Measurements from ENCODE around the gene SMARCA4. TPM values are rescaled to one million over a fixed set of nuclear protein-coding genes. Genes with fewer than 3 reads are reported as not detected.

SMARCA4 gene
- total RNA-seq, 1 experiment from 2014 or later, result 36.2 TPM

GRCh38 chr19:11059511-11060358 lies 98.9 kb downstream of the SMARCA4 start:
- TF ChIP-seq TCF7L2 (IDR thresholded peaks at IDR 0.05; ENCODE audit: low read depth, low read length) (no peak), POLR2AphosphoS5 (IDR thresholded peaks at IDR 0.05; ENCODE audit: low read depth, low read length) (no peak), SIN3A (IDR thresholded peaks at IDR 0.05; ENCODE audit: borderline replicate concordance, insufficient read depth, low read depth, low read length) (no peak)
- TF ChIP-seq, protein P1, sequence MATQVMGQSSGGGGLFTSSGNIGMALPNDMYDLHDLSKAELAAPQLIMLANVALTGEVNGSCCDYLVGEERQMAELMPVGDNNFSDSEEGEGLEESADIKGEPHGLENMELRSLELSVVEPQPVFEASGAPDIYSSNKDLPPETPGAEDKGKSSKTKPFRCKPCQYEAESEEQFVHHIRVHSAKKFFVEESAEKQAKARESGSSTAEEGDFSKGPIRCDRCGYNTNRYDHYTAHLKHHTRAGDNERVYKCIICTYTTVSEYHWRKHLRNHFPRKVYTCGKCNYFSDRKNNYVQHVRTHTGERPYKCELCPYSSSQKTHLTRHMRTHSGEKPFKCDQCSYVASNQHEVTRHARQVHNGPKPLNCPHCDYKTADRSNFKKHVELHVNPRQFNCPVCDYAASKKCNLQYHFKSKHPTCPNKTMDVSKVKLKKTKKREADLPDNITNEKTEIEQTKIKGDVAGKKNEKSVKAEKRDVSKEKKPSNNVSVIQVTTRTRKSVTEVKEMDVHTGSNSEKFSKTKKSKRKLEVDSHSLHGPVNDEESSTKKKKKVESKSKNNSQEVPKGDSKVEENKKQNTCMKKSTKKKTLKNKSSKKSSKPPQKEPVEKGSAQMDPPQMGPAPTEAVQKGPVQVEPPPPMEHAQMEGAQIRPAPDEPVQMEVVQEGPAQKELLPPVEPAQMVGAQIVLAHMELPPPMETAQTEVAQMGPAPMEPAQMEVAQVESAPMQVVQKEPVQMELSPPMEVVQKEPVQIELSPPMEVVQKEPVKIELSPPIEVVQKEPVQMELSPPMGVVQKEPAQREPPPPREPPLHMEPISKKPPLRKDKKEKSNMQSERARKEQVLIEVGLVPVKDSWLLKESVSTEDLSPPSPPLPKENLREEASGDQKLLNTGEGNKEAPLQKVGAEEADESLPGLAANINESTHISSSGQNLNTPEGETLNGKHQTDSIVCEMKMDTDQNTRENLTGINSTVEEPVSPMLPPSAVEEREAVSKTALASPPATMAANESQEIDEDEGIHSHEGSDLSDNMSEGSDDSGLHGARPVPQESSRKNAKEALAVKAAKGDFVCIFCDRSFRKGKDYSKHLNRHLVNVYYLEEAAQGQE (IDR thresholded peaks at IDR 0.05; ENCODE audit: insufficient read depth in 1 of 2, low read depth in 2 of 2, low read length in 1 of 2), result no peak
- TF ChIP-seq, protein P2, sequence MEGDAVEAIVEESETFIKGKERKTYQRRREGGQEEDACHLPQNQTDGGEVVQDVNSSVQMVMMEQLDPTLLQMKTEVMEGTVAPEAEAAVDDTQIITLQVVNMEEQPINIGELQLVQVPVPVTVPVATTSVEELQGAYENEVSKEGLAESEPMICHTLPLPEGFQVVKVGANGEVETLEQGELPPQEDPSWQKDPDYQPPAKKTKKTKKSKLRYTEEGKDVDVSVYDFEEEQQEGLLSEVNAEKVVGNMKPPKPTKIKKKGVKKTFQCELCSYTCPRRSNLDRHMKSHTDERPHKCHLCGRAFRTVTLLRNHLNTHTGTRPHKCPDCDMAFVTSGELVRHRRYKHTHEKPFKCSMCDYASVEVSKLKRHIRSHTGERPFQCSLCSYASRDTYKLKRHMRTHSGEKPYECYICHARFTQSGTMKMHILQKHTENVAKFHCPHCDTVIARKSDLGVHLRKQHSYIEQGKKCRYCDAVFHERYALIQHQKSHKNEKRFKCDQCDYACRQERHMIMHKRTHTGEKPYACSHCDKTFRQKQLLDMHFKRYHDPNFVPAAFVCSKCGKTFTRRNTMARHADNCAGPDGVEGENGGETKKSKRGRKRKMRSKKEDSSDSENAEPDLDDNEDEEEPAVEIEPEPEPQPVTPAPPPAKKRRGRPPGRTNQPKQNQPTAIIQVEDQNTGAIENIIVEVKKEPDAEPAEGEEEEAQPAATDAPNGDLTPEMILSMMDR (IDR thresholded peaks at IDR 0.05), result no peak
- Histone ChIP-seq H3K4me3 (ENCODE audit: low read depth in 2 of 2, low read length in 2 of 2) (no peak overlapping the region), H3K27ac (ENCODE audit: low read length) (no peak overlapping the region), H3K36me3 (ENCODE audit: control insufficient read depth, insufficient read depth, low read length) (no peaks in the 10 kb centered on the region), H3K27me3 (ENCODE audit: control insufficient read depth, insufficient read depth, low read length) (no peaks in the 10 kb centered on the region), H3K9me3 (ENCODE audit: control insufficient read depth, insufficient read depth, low read depth, low read length) (no peaks in the 10 kb centered on the region), H3K4me1 (ENCODE audit: control insufficient read depth, insufficient read depth, low read length) (no peaks in the 10 kb centered on the region)
- ChIA-PET CTCF (no interaction called here), POLR2A (no interaction called here)
- no TSS peak for BruUV-seq (replicated peaks)
- in situ Hi-C loops (cut with HindIII; ENCODE audit: low pct_unique_long_range_greater_than_20kb, low sequenced_read_pairs) (no loop called here), intact Hi-C loops (cut with micrococcal nuclease; ENCODE audit: unreplicated experiment) (no loop called here)
- ATAC-seq (no peak), DNase-seq (ENCODE audit: low read depth, low spot score) (no peak)

- Histone ChIP-seq H3K9me3 (ENCODE audit: control insufficient read depth, insufficient read depth, low read depth, low read length) (no peaks in the 10 kb centered on the region), H3K4me3 (ENCODE audit: low read depth in 2 of 2, low read length in 2 of 2) (no peak overlapping the region), H3K4me1 (ENCODE audit: control insufficient read depth, insufficient read depth, low read length) (no peaks in the 10 kb centered on the region), H3K27ac (ENCODE audit: low read length) (no peak overlapping the region), H3K27me3 (ENCODE audit: control insufficient read depth, insufficient read depth, low read length) (no peaks in the 10 kb centered on the region), H3K36me3 (ENCODE audit: control insufficient read depth, insufficient read depth, low read length) (no peaks in the 10 kb centered on the region)
- in situ Hi-C loops (cut with HindIII; ENCODE audit: low pct_unique_long_range_greater_than_20kb, low sequenced_read_pairs), result no loop called here
- CTCF ChIA-PET, result no interaction called here
- DNase-seq (ENCODE audit: low read depth, low spot score), result no peak
- BruUV-seq (replicated peaks), result no TSS peak
- no peak for ATAC-seq
- intact Hi-C loops (cut with micrococcal nuclease; ENCODE audit: unreplicated experiment), result no loop called here
- TF ChIP-seq, protein P1 (IDR thresholded peaks at IDR 0.05; ENCODE audit: insufficient read depth in 1 of 2, low read depth in 2 of 2, low read length in 1 of 2), result no peak
- TF ChIP-seq POLR2AphosphoS5 (IDR thresholded peaks at IDR 0.05; ENCODE audit: low read depth, low read length), result no peak
- TF ChIP-seq TCF7L2 (IDR thresholded peaks at IDR 0.05; ENCODE audit: low read depth, low read length), result no peak
- TF ChIP-seq SIN3A (IDR thresholded peaks at IDR 0.05; ENCODE audit: borderline replicate concordance, insufficient read depth, low read depth, low read length), result no peak
- TF ChIP-seq, protein P2 (IDR thresholded peaks at IDR 0.05), result no peak
- POLR2A ChIA-PET, result no interaction called here
Measured at GRCh38 chr19:11061952-11062351, 101.1 kb downstream of the SMARCA4 start.

All from Panc1 (cell line).